Islet of Langerhans (tissue), 1 donor: ENCODE results near the gene MRM2.

ENCODE experiments used
- FAIRE-seq: peaks from one replicate; lab custom pipeline; 2011; peaks lifted over from hg19 to GRCh38; lab: Jason Lieb, UNC

The MRM2 gene

GRCh38 chr7:2202361-2202761, 39.6 kb downstream of the MRM2 start:
- FAIRE-seq, result no peak

DNA sequence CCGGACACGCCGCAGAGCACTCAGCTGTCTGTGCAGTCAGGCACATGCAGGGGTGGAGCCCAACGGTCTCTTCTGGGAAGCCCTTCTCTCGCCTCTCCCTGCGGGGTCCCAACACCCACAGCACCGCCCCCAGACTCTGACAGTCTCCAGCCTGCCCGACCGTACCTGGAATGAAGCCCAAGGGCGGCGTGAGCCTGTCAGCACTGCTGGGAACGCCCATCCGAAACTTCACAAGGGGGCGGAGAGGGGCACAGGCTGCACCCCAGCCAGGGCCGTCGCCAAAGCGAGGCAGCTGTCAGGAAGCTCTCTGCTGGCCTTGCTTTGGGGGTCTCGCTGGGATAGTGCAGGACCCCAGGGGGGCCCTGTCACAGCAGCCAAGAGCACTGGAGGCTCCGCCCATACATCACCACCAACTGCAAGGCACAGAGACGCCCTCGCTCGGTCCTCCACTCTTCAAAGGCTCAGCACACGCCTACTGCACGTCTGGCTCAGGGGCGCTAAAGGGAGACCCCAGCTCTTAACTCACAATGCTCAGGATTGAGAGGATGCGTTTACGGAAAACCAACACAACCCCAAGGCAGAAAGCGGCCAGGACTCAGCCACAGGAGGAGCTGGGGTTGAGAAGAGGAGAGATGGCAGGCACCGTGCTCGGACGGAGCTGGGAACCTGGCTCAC, 40.2 kb downstream of the MRM2 start:
- FAIRE-seq, result no peak

- no peak for FAIRE-seq
Measured at GRCh38 chr7:2201128-2201527, 40.9 kb downstream of the MRM2 start.

- no peak for FAIRE-seq
Measured at GRCh38 chr7:2200584-2200980, 41.4 kb downstream of the MRM2 start.

DNA sequence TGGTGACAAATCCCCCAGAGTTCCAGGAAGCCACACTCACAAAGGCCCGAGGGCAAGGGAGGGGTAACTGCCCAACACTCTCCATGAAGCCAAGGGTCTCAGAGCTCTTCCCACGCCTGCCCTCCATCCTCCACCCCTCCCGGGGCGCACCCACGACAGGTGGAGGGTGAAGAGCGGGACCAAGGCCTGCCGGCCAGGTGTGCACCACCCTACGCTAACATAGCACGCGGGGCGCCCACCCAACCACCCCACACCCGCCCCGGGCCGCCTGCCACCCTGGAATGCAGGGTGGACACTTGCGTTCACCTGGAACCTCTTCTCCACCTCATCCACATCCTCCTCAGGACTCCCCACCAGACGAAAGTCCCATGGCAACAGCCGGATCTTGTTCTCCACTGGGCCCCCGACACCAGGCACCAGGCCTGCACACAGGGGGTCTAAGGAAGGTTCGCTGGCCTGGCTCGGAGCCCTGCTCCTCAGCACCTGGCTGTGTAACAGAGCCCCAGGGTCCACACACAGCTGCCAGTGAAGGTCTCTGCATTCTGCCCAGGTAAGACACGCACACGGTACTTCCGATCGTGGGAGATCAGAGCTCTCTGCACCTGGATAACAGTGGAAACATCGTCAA, 41.9 kb downstream of the MRM2 start:
- FAIRE-seq, result no peak

DNA sequence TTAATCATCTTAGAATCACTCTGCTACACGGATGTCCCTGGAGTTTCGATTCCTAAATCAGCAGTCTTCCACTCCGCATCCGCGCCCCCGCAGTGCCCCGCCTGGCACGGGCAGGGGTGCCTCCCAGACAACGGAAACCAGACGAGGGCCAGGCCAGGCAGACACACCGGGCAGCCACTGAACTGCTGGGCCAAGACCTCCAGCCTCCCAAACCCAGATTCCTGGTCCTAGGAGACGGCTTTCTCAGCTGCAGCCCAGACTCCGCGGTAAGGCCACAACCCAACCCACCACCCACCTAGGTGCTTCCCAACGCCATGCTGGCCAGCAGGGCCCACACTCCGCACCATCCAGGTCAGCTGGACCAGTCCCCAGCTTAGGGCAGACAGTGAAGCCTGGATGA, 42.5 kb downstream of the MRM2 start:
- no peak for FAIRE-seq

- FAIRE-seq, result no peak
Measured at GRCh38 chr7:2198760-2199159, 43.2 kb downstream of the MRM2 start.

DNA sequence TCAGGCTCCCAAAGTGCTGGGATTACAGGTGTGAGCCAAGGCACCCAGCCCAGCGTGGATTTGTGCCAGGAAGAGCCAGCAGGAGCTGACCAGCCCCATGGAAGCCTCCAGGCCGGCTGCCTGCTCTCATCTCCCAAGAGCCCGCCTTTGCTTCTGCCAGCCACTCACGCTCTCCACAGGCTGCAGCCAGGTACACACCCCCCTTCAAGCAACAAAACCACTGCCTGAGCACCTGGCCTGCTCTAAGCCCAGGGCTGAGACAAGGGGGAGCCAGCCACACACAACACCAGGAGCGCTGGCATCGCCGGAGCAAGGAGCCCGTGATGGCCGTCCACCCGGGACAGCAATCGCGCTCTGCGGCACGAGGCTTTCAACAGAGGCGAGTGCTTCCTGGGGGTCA, 43.8 kb downstream of the MRM2 start:
- FAIRE-seq, result no peak

DNA sequence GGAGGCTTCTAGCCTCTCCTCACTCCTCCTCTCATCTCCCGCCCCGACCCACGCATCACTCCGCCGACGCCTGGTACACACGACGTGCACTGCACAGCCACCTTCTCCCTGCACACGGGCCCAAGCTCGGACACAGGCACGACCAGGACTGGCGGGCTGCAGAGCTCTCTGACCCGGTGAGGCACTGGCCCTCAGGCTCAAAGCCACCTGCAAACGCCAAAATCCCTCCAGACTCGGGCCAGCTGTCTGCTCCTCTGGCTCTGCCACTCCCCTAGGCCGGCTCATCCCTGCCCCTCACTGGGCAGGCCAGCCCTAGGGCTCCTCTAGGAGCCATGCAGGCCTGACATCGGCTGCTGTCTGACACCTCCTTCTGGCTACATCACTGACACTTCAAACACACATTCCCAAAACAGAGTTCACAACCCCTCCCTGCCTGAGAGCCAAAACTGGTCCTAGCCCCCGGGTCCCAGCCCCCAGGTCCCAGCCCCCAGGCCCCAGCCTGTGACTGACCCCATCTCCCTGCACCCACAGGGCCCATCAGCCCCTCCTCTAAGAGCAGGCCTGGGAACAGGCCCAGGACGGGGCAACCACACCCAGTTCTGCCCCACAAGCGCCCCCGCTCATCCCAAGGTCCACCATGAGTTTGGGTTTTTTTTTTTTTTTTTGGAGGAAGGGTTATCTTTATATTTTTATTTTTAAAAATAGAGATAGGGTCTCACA, 44.4 kb downstream of the MRM2 start:
- no peak for FAIRE-seq

- FAIRE-seq, result no peak
Measured at GRCh38 chr7:2196381-2197378, 45.3 kb downstream of the MRM2 start.

GRCh38 chr7:2195400-2196246, 46.4 kb downstream of the MRM2 start:
- FAIRE-seq, result no peak

DNA sequence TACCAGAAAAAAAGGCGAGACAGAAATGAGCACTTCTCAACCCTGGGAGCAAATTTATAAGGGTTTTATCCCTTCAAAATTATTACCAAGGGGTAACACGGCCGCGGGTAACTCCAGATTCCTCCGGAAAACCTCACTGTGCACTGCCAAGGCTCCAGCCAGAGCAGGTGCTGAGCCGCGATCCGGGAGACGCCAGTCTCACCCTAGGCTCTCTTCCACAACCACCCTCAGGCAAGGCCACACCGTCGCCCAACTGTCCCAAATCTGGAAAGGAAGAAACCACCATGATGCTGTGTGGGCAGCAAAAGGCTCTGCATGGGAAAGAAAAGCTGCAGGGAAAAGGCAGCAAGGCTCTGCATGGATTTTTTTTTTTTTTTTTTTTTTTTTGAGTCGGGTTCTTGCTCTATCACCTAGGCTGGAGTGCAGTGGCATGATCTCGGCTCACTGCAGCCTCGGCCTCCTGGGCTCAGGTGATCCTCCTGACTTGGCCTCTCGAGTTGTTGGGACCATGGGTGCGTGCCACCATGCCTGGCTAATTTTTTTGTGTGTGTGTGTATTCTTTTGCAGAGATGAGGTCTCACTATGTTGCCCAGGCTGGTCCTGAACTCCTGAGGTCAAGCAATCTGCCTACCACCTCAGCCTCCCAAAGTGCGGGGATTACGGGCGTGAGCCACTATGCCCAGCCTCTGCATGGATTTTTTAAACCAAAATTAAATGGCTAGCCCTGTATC, 48.3 kb downstream of the MRM2 start:
- FAIRE-seq, result no peak

DNA sequence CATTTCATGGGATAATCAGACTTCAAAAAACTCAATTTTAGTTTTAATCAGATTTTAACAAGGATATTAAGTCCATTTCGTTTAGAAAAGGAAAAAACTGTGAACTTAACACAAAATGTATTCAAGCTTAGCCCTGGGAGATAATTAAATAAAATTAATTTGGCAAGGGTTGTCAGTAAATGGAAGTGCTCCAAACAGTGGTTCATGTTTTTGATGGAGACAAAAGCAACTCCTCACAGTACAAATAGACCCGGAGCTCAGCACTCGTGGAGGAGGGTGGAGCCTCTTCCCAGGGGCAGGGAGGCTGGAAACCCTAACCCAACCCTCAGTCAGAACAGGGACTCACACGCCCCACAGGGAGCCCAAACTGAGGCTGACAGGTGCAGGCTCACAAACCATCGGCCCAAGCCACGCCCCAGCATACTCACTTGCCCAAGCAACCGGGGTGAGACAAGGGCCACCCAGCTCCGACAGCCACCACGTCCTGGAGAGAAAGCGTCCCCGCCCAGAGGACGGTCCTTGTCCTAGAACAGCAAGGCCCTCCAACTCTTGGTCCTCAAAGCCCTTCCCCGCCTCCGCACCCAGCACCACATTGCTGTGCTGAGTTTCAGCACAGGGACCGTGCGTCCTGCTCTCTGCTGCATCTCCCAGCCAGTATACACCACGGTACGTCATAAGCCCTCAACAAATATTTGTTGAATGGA, 49.0 kb downstream of the MRM2 start:
- no peak for FAIRE-seq

DNA sequence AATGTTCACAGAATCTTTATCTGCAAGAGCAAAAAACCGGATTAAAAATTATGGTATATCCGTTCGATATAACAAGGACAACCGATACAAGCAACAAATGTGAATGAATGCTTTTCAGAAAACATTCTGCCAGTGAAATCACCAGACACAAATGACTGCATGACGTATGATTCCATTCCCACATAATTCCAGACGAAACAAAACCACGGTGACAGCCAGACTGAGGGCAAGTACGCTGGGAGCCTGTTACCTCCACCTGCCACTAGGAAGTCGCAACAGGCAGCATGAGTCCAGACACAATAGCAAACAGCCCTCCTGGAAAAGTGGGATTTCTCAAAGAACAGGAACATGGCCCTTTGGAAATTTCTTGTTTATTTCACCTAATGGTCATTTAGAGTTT, 51.0 kb downstream of the MRM2 start:
- FAIRE-seq, result no peak

DNA sequence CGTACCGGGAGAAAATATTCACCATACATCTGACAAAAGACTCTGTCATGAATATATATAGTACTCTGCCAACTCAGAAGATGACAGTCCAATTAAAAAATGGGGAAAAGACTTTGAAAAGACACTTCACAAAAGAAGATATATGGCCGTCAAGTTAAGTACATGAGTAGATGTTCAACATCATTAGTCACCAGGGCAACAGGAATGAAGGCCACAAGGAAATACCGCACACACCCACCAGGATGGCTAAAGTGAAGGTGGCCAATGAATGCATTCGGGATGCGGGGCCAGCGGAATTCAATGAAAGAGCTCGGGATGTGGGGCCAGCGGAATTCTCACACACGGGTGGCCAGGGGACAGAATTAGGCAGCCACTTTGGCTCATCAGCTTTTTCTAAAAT, 51.5 kb downstream of the MRM2 start:
- FAIRE-seq, result no peak

GRCh38 chr7:2186166-2186565, 55.8 kb downstream of the MRM2 start:
- FAIRE-seq, result no peak

- FAIRE-seq, result no peak
Measured at GRCh38 chr7:2185715-2186114, 56.3 kb downstream of the MRM2 start.
